ENCODE data around the gene LTB4R2.

DNA sequence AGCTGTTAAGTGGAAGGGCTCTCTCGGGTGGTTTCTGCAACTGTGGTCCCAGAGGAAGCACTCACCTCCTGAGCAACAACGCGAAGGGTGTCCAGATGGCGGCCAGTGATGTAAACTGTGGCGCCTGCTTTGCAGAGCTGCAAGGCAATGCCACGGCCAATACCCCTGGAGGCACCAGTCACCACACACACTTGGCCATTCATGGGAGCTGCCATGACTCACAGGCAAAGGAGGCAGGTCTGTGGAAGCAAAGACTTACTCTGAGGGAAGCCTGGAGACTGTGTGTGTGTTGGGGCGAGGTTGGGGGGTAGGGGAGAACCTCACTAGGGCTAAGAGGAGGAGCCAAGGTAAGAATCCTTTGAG, 11.1 kb upstream of the LTB4R2 start:
- TF ChIP-seq PHF8 (IDR thresholded peaks at IDR 0.05; ENCODE audit: borderline replicate concordance, low read depth) (no peak), HEYL (CRISPR knock-in tag; IDR thresholded peaks at IDR 0.05) (no peak), RAD21 (conservative IDR thresholded peaks at IDR 0.05 in 1 of 2, IDR thresholded peaks at IDR 0.05 in 1 of 2) (no peak), SMC3 (IDR thresholded peaks at IDR 0.05) (no peak), HDAC2 (IDR thresholded peaks at IDR 0.05) (no peak), SREBF2 (IDR thresholded peaks at IDR 0.05) (no peak), EHMT2 (IDR thresholded peaks at IDR 0.05; ENCODE audit: low read depth) (no peak)
- TF ChIP-seq, protein P1, sequence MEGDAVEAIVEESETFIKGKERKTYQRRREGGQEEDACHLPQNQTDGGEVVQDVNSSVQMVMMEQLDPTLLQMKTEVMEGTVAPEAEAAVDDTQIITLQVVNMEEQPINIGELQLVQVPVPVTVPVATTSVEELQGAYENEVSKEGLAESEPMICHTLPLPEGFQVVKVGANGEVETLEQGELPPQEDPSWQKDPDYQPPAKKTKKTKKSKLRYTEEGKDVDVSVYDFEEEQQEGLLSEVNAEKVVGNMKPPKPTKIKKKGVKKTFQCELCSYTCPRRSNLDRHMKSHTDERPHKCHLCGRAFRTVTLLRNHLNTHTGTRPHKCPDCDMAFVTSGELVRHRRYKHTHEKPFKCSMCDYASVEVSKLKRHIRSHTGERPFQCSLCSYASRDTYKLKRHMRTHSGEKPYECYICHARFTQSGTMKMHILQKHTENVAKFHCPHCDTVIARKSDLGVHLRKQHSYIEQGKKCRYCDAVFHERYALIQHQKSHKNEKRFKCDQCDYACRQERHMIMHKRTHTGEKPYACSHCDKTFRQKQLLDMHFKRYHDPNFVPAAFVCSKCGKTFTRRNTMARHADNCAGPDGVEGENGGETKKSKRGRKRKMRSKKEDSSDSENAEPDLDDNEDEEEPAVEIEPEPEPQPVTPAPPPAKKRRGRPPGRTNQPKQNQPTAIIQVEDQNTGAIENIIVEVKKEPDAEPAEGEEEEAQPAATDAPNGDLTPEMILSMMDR (IDR thresholded peaks at IDR 0.05): no peak
- TF ChIP-seq, protein P2, sequence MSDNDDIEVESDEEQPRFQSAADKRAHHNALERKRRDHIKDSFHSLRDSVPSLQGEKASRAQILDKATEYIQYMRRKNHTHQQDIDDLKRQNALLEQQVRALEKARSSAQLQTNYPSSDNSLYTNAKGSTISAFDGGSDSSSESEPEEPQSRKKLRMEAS (IDR thresholded peaks at IDR 0.05): no peak
- TF ChIP-seq, protein P3, sequence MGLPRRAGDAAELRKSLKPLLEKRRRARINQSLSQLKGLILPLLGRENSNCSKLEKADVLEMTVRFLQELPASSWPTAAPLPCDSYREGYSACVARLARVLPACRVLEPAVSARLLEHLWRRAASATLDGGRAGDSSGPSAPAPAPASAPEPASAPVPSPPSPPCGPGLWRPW (IDR thresholded peaks at IDR 0.05): no peak
